DND-41 (cell line): Measurements from ENCODE around the gene GRIA1.

Experiments
- ATAC-seq: fragments of 200-7000 bp; cut with Tn5 transposase; 3 replicates; pipeline ENCODE4 v1.9.1; 2021; ENCODE audit warnings: low read depth; ENCODE audit not compliant: insufficient read depth
- DNase-seq: peaks from one replicate; pipeline ENCODE4 v3.0.0-alpha.2; 2020
- H2AFZ ChIP-seq: 2 replicates; pipeline ENCODE4 v1.6.0; 2012; ENCODE audit warnings: low read depth, low read length
- H3K27ac ChIP-seq: 2 replicates; pipeline ENCODE4 v1.5.1; 2012; ENCODE audit warnings: low read length, inconsistent platforms
- H3K27me3 ChIP-seq: fragments of 200-600 bp; sonication (generic); 2 replicates; pipeline ENCODE4 v1.6.0; 2012; ENCODE audit warnings: low read length, mild to moderate bottlenecking, inconsistent platforms; ENCODE audit not compliant: insufficient read depth, poor library complexity
- H3K36me3 ChIP-seq: 2 replicates; pipeline ENCODE4 v1.5.1; 2012; ENCODE audit warnings: low read length, inconsistent platforms; ENCODE audit not compliant: insufficient read depth
- H3K4me1 ChIP-seq: 2 replicates; pipeline ENCODE4 v1.5.1; 2012; ENCODE audit warnings: mild to moderate bottlenecking, low read length; ENCODE audit not compliant: insufficient read depth
- H3K4me2 ChIP-seq: 2 replicates; pipeline ENCODE4 v1.6.0; 2012; ENCODE audit warnings: mild to moderate bottlenecking, moderate library complexity, low read length, inconsistent platforms; ENCODE audit not compliant: insufficient read depth
- H3K4me3 ChIP-seq, 2 experiments: fragments of 200-600 bp in 1 of 2; shearing (Covaris generic) in 1 of 2; 2 replicates each; pipeline ENCODE4 v1.5.1; 2012 to 2016; ENCODE audit warnings: inconsistent platforms in 2 of 2, low read length in 2 of 2, mild to moderate bottlenecking in 2 of 2, low read depth in 1 of 2, moderate library complexity in 1 of 2
- H3K79me2 ChIP-seq: 2 replicates; pipeline ENCODE4 v1.6.0; 2012; ENCODE audit warnings: low read length, inconsistent platforms; ENCODE audit not compliant: insufficient read depth
- H3K9ac ChIP-seq: 2 replicates; pipeline ENCODE4 v1.6.0; 2012; ENCODE audit warnings: low read depth, mild to moderate bottlenecking, inconsistent platforms, low read length, moderate library complexity
- H3K9me3 ChIP-seq: 2 replicates; pipeline ENCODE4 v1.5.1; 2012; ENCODE audit warnings: low read length, moderate library complexity, mild to moderate bottlenecking, inconsistent platforms; ENCODE audit not compliant: insufficient read depth, severe bottlenecking
- H4K20me1 ChIP-seq: 2 replicates; pipeline ENCODE4 v1.6.0; 2012; ENCODE audit warnings: low read length; ENCODE audit not compliant: insufficient read depth
- EZH2 ChIP-seq: IDR thresholded peaks from 3 replicates; pipeline ENCODE4 v1.6.1; 2012; ENCODE audit warnings: borderline replicate concordance, low read depth, mild to moderate bottlenecking, moderate library complexity, low read length, inconsistent platforms; ENCODE audit not compliant: severe bottlenecking
- TF ChIP-seq, protein P1 (sequence below): IDR thresholded peaks from 2 replicates; pipeline ENCODE4 v1.5.1; 2012; ENCODE audit warnings: borderline replicate concordance, low read length, moderate library complexity, mild to moderate bottlenecking; ENCODE audit not compliant: poor library complexity, severe bottlenecking; ENCODE audit errors: extremely low read depth

Gene GRIA1

DNA sequence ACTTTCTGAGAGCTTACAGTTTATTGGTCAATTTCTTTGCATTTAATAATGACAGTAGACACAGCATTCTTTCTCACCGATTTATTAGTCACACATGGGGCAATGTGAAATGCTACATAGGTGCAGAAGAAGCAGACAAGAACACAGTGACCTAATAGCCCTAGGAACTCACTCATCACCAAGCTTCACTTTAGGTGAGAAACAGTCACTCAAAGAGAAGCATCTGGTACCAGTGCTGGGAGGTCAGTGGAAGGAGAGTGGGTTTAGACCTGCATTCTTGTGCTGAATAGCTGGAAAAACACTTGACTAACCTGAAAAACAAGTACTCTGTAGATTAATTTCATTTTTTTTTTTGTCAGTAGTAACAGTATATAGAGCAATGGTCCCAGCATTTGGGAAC lies 179.6 kb downstream of the GRIA1 start:
- Histone ChIP-seq H3K79me2 (no peaks in the 10 kb centered on the region), H3K27me3 (no peaks in the 10 kb centered on the region), H3K4me2 (no peak overlapping the region), H3K9me3 (no peaks in the 10 kb centered on the region), H4K20me1 (no peaks in the 10 kb centered on the region), H3K27ac (no peak overlapping the region), H3K36me3 (no peaks in the 10 kb centered on the region), H3K9ac (no peak overlapping the region), H3K4me3 (no peak overlapping the region), H2AFZ (no peak overlapping the region), H3K4me1 (no peaks in the 10 kb centered on the region)
- no peak for ATAC-seq
- no peak for TF ChIP-seq EZH2
- TF ChIP-seq, protein P1, sequence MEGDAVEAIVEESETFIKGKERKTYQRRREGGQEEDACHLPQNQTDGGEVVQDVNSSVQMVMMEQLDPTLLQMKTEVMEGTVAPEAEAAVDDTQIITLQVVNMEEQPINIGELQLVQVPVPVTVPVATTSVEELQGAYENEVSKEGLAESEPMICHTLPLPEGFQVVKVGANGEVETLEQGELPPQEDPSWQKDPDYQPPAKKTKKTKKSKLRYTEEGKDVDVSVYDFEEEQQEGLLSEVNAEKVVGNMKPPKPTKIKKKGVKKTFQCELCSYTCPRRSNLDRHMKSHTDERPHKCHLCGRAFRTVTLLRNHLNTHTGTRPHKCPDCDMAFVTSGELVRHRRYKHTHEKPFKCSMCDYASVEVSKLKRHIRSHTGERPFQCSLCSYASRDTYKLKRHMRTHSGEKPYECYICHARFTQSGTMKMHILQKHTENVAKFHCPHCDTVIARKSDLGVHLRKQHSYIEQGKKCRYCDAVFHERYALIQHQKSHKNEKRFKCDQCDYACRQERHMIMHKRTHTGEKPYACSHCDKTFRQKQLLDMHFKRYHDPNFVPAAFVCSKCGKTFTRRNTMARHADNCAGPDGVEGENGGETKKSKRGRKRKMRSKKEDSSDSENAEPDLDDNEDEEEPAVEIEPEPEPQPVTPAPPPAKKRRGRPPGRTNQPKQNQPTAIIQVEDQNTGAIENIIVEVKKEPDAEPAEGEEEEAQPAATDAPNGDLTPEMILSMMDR: no peak
- DNase-seq: no peak

DNA sequence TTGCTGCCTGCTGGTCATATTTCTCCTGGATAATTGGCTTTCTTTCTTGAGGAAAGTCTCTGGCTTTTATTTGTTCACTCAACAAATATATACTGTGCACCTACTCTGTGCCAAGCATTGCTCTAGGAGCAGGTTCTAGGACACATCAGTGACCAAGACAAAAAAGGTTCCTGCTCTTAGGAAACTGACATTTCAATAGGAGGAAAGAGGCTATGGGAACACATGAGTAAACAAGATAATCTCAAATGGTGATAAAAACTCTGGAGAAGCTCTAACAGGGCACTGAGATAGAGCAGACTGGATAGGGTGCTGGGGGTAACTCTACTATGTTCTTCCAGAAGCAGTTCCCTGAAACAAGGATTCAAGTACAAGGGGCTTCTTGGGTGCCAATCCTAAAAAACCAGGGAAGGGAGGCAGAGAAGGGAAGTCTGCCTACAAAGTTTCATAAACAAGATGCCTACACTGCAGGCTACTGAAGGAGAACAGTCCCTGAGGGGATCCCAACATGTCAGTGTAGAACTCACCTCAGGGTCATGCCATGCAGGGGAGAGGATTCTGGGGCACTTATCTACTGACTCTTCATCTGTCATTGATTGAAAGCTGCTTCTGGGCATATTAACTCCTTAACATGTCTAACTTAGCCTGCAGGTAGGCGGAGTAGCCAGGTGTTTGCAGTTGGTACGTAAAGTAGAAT lies 181.3 kb downstream of the GRIA1 start:
- TF ChIP-seq EZH2: no peak
- TF ChIP-seq, protein P1: no peak
- H3K79me2 ChIP-seq: no peaks in the 10 kb centered on the region
- no peak overlapping the region for H3K4me3 ChIP-seq
- H3K4me1 ChIP-seq: no peaks in the 10 kb centered on the region
- no peak overlapping the region for H3K4me2 ChIP-seq
- ATAC-seq (no peak), DNase-seq (no peak)
- H3K9me3 ChIP-seq: no peaks in the 10 kb centered on the region
- no peak overlapping the region for H3K9ac ChIP-seq
- H3K27me3 ChIP-seq: no peaks in the 10 kb centered on the region
- H4K20me1 ChIP-seq: no peaks in the 10 kb centered on the region
- H2AFZ ChIP-seq: no peak overlapping the region
- H3K36me3 ChIP-seq: no peaks in the 10 kb centered on the region
- no peak overlapping the region for H3K27ac ChIP-seq

DNA sequence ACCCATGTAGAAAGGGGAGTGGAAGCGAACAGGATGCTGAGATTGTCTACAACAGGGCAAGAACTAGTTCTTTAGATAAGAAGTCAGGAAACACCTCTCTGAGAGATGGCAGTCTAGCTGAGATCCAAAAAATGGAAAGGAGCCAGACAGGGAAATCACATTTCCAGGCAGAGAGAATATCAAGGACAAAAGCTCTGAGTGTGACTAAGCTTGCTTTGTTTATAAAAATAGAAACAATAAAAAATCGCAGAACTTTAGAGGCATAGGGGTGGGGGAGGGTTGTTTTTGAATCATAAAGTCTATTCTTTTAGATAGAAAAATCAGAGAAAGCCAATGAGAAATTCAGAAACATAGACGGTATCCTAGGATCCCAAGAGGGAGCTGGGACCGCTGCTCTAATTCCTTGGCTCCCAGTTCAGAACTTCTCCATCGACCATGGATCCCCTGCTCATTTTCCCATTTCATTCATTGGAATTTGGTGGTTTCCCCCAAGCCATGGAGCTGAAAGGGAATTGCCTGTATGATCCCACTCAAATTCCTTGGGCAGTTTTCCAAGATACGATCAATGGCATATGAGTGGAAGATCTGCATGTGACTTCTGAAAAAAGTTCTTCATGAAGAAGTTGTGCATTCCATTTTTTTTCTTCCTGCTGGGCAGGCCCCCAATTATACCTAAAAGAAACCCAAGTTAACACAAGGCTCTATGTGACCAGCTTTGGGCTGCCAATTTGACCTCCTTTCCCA lies 182.0 kb downstream of the GRIA1 start:
- no peak overlapping the region for H3K27ac ChIP-seq
- no peak for TF ChIP-seq EZH2
- TF ChIP-seq, protein P1: no peak
- H3K36me3 ChIP-seq: no peaks in the 10 kb centered on the region
- H2AFZ ChIP-seq: no peak overlapping the region
- no peaks in the 10 kb centered on the region for H3K9me3 ChIP-seq
- no peak overlapping the region for H3K4me2 ChIP-seq
- no peaks in the 10 kb centered on the region for H3K27me3 ChIP-seq
- no peaks in the 10 kb centered on the region for H4K20me1 ChIP-seq
- H3K79me2 ChIP-seq: no peaks in the 10 kb centered on the region
- no peak overlapping the region for H3K9ac ChIP-seq
- DNase-seq (no peak), ATAC-seq (no peak)
- H3K4me3 ChIP-seq: no peak overlapping the region
- H3K4me1 ChIP-seq: no peaks in the 10 kb centered on the region
